Activated T-helper 1 cell treated with anti-CD3 and anti-CD28 coated beads, Interleukin-12 subunit alpha, Interleukin-12 subunit beta, Interleukin-2, Interleukin-4 antibody, amounts not matched to agents 30 ng/mL and 10 ng/mL and 1 ng/mL, durations not matched to agents 14 hours and 24 hours and 36 hours (primary cell): ENCODE data around the gene NPY. TPM values are rescaled to one million over a fixed set of nuclear protein-coding genes. Genes with fewer than 3 reads are reported as not detected.

Source experiments
- DNase-seq: peaks from one replicate; pipeline ENCODE4 v3.0.0; 2021; ENCODE audit warnings: low spot score
- H3K27ac Mint-ChIP-seq: one replicate; pipeline ENCODE4 v1.8.0; 2021; ENCODE audit warnings: mild to moderate bottlenecking, mixed read lengths
- H3K27me3 Mint-ChIP-seq: one replicate; pipeline ENCODE4 v1.8.0; 2022; ENCODE audit warnings: mild to moderate bottlenecking, moderate library complexity, mixed read lengths; ENCODE audit not compliant: insufficient read depth
- H3K36me3 Mint-ChIP-seq: one replicate; pipeline ENCODE4 v1.8.0; 2021; ENCODE audit warnings: low read depth, mixed read lengths
- H3K4me1 Mint-ChIP-seq: one replicate; pipeline ENCODE4 v1.8.0; 2021; ENCODE audit warnings: low read depth, mixed read lengths
- H3K4me3 Mint-ChIP-seq: one replicate; pipeline ENCODE4 v1.8.0; 2021; ENCODE audit warnings: mild to moderate bottlenecking, moderate library complexity, mixed read lengths
- H3K9me3 Mint-ChIP-seq: one replicate; pipeline ENCODE4 v1.8.0; 2021; ENCODE audit warnings: mixed read lengths
- intact Hi-C: fragments of 100-400 bp; cut with micrococcal nuclease; formaldehyde crosslinking; loops from one replicate; pipeline ENCODE4 v1.15.1; 2024
- total RNA-seq: library from RNA; stranded (reverse); gene quantifications from 2 replicates; pipeline ENCODE4 v1.2.3, GENCODE V29; 2022

Gene NPY
- total RNA-seq, 1 donor from 2014 or later: not detected

- H3K9me3 Mint-ChIP-seq: no peaks in the 10 kb centered on the region
- H3K27ac Mint-ChIP-seq: no peak overlapping the region
- peaks cover 8% of the 10 kb centered on the region for H3K4me1 Mint-ChIP-seq
- no peaks in the 10 kb centered on the region for H3K36me3 Mint-ChIP-seq
- H3K4me3 Mint-ChIP-seq: no peak overlapping the region
- intact Hi-C loops: loop anchor here (1.0 to 5.0 kb wide), 8 partner anchors 92 to 808 kb away; partner anchors contain the start of gene OSBPL3
- DNase-seq: peak; percentile 35
- peaks cover 35% of the 10 kb centered on the region for H3K27me3 Mint-ChIP-seq
Observed at GRCh38 chr7:24290004-24290641, 6.1 kb downstream of the NPY start.

GRCh38 chr7:24291271-24291670, 7.3 kb downstream of the NPY start:
- Mint-ChIP-seq H3K27me3 (peaks cover 26% of the 10 kb centered on the region), H3K4me3 (no peak overlapping the region), H3K4me1 (peaks cover 8% of the 10 kb centered on the region), H3K9me3 (no peaks in the 10 kb centered on the region), H3K36me3 (no peaks in the 10 kb centered on the region), H3K27ac (no peak overlapping the region)
- no peak for DNase-seq
- intact Hi-C loops: loop anchor here (5.0 kb wide), 2 partner anchors 296 to 429 kb away; no protein-coding TSS in a partner anchor

- no peaks in the 10 kb centered on the region for H3K4me1 Mint-ChIP-seq
- no peaks in the 10 kb centered on the region for H3K36me3 Mint-ChIP-seq
- no peak for DNase-seq
- intact Hi-C loops: no loop called here
- no peaks in the 10 kb centered on the region for H3K9me3 Mint-ChIP-seq
- H3K27ac Mint-ChIP-seq: no peak overlapping the region
- H3K27me3 Mint-ChIP-seq: no peaks in the 10 kb centered on the region
- H3K4me3 Mint-ChIP-seq: no peak overlapping the region
Observed at GRCh38 chr7:24297362-24297761, 13.4 kb downstream of the NPY start.

GRCh38 chr7:24298696-24299095, 14.7 kb downstream of the NPY start:
- Mint-ChIP-seq H3K27ac (no peak overlapping the region), H3K4me1 (no peaks in the 10 kb centered on the region), H3K36me3 (no peaks in the 10 kb centered on the region), H3K27me3 (no peaks in the 10 kb centered on the region), H3K4me3 (no peak overlapping the region), H3K9me3 (no peaks in the 10 kb centered on the region)
- intact Hi-C loops: no loop called here
- no peak for DNase-seq

- H3K4me1 Mint-ChIP-seq: no peaks in the 10 kb centered on the region
- intact Hi-C loops: no loop called here
- no peaks in the 10 kb centered on the region for H3K36me3 Mint-ChIP-seq
- H3K9me3 Mint-ChIP-seq: no peaks in the 10 kb centered on the region
- no peak overlapping the region for H3K4me3 Mint-ChIP-seq
- H3K27ac Mint-ChIP-seq: no peak overlapping the region
- no peaks in the 10 kb centered on the region for H3K27me3 Mint-ChIP-seq
- DNase-seq: no peak
Observed at GRCh38 chr7:24299192-24299591, 15.2 kb downstream of the NPY start.

GRCh38 chr7:24301703-24302102, 17.7 kb downstream of the NPY start:
- intact Hi-C loops: no loop called here
- Mint-ChIP-seq H3K36me3 (no peaks in the 10 kb centered on the region), H3K9me3 (no peaks in the 10 kb centered on the region), H3K4me3 (no peak overlapping the region), H3K27ac (no peak overlapping the region), H3K4me1 (no peaks in the 10 kb centered on the region), H3K27me3 (peaks cover 3% of the 10 kb centered on the region)
- no peak for DNase-seq

GRCh38 chr7:24304494-24305095, 20.6 kb downstream of the NPY start:
- no peak for DNase-seq
- H3K36me3 Mint-ChIP-seq: no peaks in the 10 kb centered on the region
- no peak overlapping the region for H3K27ac Mint-ChIP-seq
- peaks cover 7% of the 10 kb centered on the region for H3K27me3 Mint-ChIP-seq
- intact Hi-C loops: no loop called here
- no peaks in the 10 kb centered on the region for H3K4me1 Mint-ChIP-seq
- H3K4me3 Mint-ChIP-seq: no peak overlapping the region
- H3K9me3 Mint-ChIP-seq: no peaks in the 10 kb centered on the region

- Mint-ChIP-seq H3K27ac (no peak overlapping the region), H3K9me3 (no peaks in the 10 kb centered on the region), H3K27me3 (peaks cover 12% of the 10 kb centered on the region), H3K4me3 (no peak overlapping the region), H3K36me3 (no peaks in the 10 kb centered on the region), H3K4me1 (no peaks in the 10 kb centered on the region)
- DNase-seq: no peak
- intact Hi-C loops: no loop called here
Observed at GRCh38 chr7:24307326-24307725, 23.3 kb downstream of the NPY start.

GRCh38 chr7:24312588-24312987, 28.6 kb downstream of the NPY start:
- Mint-ChIP-seq H3K27ac (no peak overlapping the region), H3K36me3 (no peaks in the 10 kb centered on the region), H3K4me3 (no peak overlapping the region), H3K4me1 (no peaks in the 10 kb centered on the region), H3K9me3 (no peaks in the 10 kb centered on the region), H3K27me3 (peaks cover 28% of the 10 kb centered on the region)
- intact Hi-C loops: no loop called here
- DNase-seq: no peak

GRCh38 chr7:24313777-24314176, 29.8 kb downstream of the NPY start:
- Mint-ChIP-seq H3K4me1 (no peaks in the 10 kb centered on the region), H3K27ac (no peak overlapping the region), H3K36me3 (no peaks in the 10 kb centered on the region), H3K27me3 (peaks cover 29% of the 10 kb centered on the region), H3K4me3 (no peak overlapping the region), H3K9me3 (no peaks in the 10 kb centered on the region)
- intact Hi-C loops: no loop called here
- no peak for DNase-seq

- intact Hi-C loops: no loop called here
- Mint-ChIP-seq H3K27me3 (peaks cover 28% of the 10 kb centered on the region), H3K9me3 (no peaks in the 10 kb centered on the region), H3K4me1 (no peaks in the 10 kb centered on the region), H3K36me3 (no peaks in the 10 kb centered on the region), H3K4me3 (no peak overlapping the region), H3K27ac (no peak overlapping the region)
- no peak for DNase-seq
Observed at GRCh38 chr7:24316340-24316739, 32.4 kb downstream of the NPY start.

GRCh38 chr7:24318326-24318725, 34.3 kb downstream of the NPY start:
- intact Hi-C loops: no loop called here
- H3K27ac Mint-ChIP-seq: no peak overlapping the region
- no peaks in the 10 kb centered on the region for H3K4me1 Mint-ChIP-seq
- H3K9me3 Mint-ChIP-seq: no peaks in the 10 kb centered on the region
- no peaks in the 10 kb centered on the region for H3K36me3 Mint-ChIP-seq
- no peak overlapping the region for H3K4me3 Mint-ChIP-seq
- H3K27me3 Mint-ChIP-seq: peaks cover 25% of the 10 kb centered on the region
- no peak for DNase-seq

- H3K27ac Mint-ChIP-seq: no peak overlapping the region
- peaks cover 27% of the 10 kb centered on the region for H3K27me3 Mint-ChIP-seq
- intact Hi-C loops: no loop called here
- H3K36me3 Mint-ChIP-seq: no peaks in the 10 kb centered on the region
- no peaks in the 10 kb centered on the region for H3K9me3 Mint-ChIP-seq
- no peak overlapping the region for H3K4me3 Mint-ChIP-seq
- H3K4me1 Mint-ChIP-seq: no peaks in the 10 kb centered on the region
- DNase-seq: no peak
Observed at GRCh38 chr7:24319209-24319608, 35.2 kb downstream of the NPY start.
